GM18909 (cell line): Measurements from ENCODE around the gene ADCY3.

Source experiments
- ATAC-seq: cut with Tn5 transposase; IDR thresholded peaks from one replicate; pipeline ENCODE4 v1.9.1; 2021; ENCODE audit warnings: mild to moderate bottlenecking; ENCODE audit not compliant: unreplicated experiment, poor library complexity

Gene ADCY3

GRCh38 chr2:24788816-24789215 is 131.2 kb downstream of the ADCY3 start:
- no peak for ATAC-seq

DNA sequence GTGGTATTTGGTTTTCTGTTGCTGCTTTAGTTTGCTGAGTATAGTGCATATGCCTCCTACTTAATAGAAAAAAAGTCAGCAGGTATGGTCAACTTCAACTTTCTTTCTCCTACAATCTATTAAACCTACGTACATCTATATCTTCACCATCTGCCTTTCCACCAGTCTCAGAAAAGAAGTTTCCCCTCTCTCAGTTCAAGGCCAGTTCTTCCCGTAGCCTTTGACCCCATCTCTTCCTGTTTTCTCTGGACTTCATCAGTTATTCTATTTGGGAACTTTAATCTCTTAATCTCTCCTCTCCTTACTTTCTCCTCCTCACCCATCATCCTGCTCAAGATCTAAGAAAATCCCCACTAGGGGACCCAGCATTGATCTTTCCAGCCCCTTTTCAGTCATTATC is 132.5 kb downstream of the ADCY3 start:
- no peak for ATAC-seq

DNA sequence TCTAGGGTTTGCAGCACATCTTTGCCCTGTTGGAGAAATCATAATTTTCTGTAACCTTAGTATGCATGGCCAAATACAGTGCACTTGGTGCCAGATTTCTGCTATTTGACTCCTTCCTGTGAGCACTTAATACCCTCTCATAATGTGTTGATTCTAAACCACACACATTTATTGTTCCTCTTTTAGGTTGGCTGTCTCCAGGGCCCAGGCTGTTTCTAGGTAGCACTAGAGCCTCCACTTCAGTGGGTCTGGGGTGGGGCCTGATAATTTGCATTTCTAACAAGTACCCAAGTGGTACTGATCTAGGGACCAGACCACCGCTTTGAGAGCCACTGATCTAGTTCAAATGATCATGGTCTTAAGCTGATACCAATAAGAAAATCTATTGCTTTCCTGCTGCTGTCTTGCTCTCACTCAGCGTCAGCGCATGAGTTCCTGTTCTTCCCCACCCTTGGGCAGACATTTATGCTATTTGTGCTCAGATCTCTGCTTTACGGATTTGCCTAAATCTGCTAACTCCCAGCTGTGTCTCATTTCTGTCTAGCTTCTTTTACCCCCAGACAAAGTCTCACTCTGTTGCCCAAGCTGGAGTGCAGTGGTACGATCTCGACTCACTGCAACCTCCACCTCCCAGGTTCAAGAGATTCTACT is 134.2 kb downstream of the ADCY3 start:
- peak; percentile 85 for ATAC-seq

DNA sequence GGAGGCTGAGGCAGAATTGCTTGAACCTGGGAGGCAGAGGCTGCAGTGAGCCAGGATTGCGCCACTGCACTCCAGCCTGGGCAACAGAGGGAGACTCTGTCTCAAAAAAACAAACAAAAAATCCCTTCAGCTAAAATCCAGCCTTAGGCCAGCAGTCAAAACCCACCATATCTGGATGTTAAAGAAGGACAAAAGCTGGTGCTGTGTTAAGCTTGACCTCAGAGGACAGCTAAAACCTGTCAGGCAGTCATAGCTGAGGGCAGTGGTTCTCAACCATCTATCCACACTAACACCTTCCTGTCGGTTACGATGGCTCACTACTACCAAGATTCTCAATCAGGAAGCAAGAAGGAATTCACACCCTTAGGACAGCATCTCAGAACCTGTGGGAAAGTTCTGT is 136.4 kb downstream of the ADCY3 start:
- no peak for ATAC-seq

GRCh38 chr2:24779116-24779515 is 140.9 kb downstream of the ADCY3 start:
- ATAC-seq: no peak

- ATAC-seq: no peak
Observed at GRCh38 chr2:24774373-24774772, 145.7 kb downstream of the ADCY3 start.

GRCh38 chr2:24771764-24772586 is 148.1 kb downstream of the ADCY3 start:
- no peak for ATAC-seq

DNA sequence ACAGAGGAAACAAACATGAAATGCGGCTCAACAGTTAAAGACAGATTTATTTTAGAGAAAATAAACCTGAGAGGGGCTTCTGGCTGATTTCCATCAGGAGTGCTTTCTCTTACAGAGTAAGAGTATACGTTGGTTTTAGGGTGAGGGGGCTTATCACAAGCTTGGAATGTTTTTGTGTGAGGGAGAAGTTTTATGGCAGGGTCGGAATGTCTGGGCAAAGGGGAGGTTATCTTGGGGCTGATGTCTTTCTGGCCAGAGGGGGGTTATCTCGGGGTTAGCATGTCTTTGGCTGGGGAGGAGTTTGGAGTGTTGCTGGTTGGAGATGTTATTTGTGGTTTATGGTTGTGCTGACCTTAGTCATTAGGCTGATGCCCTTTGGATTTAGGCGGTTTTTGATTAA is 149.0 kb downstream of the ADCY3 start:
- ATAC-seq: no peak
